H9 (cell line): ENCODE data around the gene CCDC138. TPM values are rescaled to one million over a fixed set of nuclear protein-coding genes. Genes with fewer than 3 reads are reported as not detected.

Experiments
- DNase-seq: peaks from one replicate; pipeline ENCODE4 v3.0.0-alpha.2; 2017
- H2AFZ ChIP-seq: one replicate; pipeline ENCODE4 v1.6.1; 2013; ENCODE audit warnings: mild to moderate bottlenecking, low read length, control low read depth, moderate library complexity
- H2AK5ac ChIP-seq: 2 replicates; pipeline ENCODE4 v1.6.1; 2013; ENCODE audit warnings: low read length, control low read depth, mixed read lengths; ENCODE audit not compliant: insufficient read length
- H2BK120ac ChIP-seq: one replicate; pipeline ENCODE4 v1.6.1; 2013; ENCODE audit warnings: low read depth, mild to moderate bottlenecking, low read length, control low read depth, inconsistent platforms; ENCODE audit not compliant: poor library complexity, severe bottlenecking
- H2BK12ac ChIP-seq: 2 replicates; pipeline ENCODE4 v1.6.1; 2013; ENCODE audit warnings: low read length, control low read depth, mixed read lengths, low read depth; ENCODE audit not compliant: insufficient read length
- H2BK15ac ChIP-seq: 2 replicates; pipeline ENCODE4 v1.6.1; 2013; ENCODE audit warnings: low read depth, low read length, control low read depth
- H2BK20ac ChIP-seq: one replicate; pipeline ENCODE4 v1.6.1; 2013; ENCODE audit warnings: low read depth, mild to moderate bottlenecking, low read length, control low read depth, inconsistent platforms; ENCODE audit not compliant: poor library complexity, severe bottlenecking
- H2BK5ac ChIP-seq: 2 replicates; pipeline ENCODE4 v1.6.1; 2013; ENCODE audit warnings: low read length, control low read depth, mixed read lengths; ENCODE audit not compliant: insufficient read length
- H3K14ac ChIP-seq: 2 replicates; pipeline ENCODE4 v1.6.1; 2013; ENCODE audit warnings: low read length, control low read depth; ENCODE audit not compliant: insufficient read depth
- H3K18ac ChIP-seq: 2 replicates; pipeline ENCODE4 v1.6.1; 2013; ENCODE audit warnings: low read depth, mild to moderate bottlenecking, mixed read lengths, low read length, control low read depth; ENCODE audit not compliant: insufficient read length
- H3K23ac ChIP-seq: 2 replicates; pipeline ENCODE4 v1.6.1; 2013; ENCODE audit warnings: low read length, control low read depth, mixed read lengths, low read depth; ENCODE audit not compliant: insufficient read length
- H3K23me2 ChIP-seq: 2 replicates; pipeline ENCODE4 v1.6.1; 2013; ENCODE audit warnings: low read depth, mild to moderate bottlenecking, mixed read lengths, low read length, control low read depth; ENCODE audit not compliant: insufficient read length, poor library complexity, severe bottlenecking
- H3K27ac ChIP-seq: 2 replicates; pipeline ENCODE4 v1.5.1; 2013; ENCODE audit warnings: low read length, control low read depth, mixed read lengths, low read depth; ENCODE audit not compliant: insufficient read length
- H3K27me3 ChIP-seq: 2 replicates; pipeline ENCODE4 v1.6.1; 2013; ENCODE audit warnings: low read length, control low read depth, inconsistent platforms; ENCODE audit not compliant: insufficient read depth
- H3K4ac ChIP-seq: 2 replicates; pipeline ENCODE4 v1.6.1; 2013; ENCODE audit warnings: low read depth, mild to moderate bottlenecking, control low read depth, inconsistent platforms, low read length, moderate library complexity
- H3K4me1 ChIP-seq: 2 replicates; pipeline ENCODE4 v1.6.1; 2013; ENCODE audit warnings: low read length, control low read depth, inconsistent platforms; ENCODE audit not compliant: insufficient read depth
- H3K4me2 ChIP-seq: 2 replicates; pipeline ENCODE4 v1.6.1; 2013; ENCODE audit warnings: low read length, control low read depth, mixed read lengths; ENCODE audit not compliant: insufficient read length, insufficient read depth
- H3K56ac ChIP-seq: 2 replicates; pipeline ENCODE4 v1.6.1; 2013; ENCODE audit warnings: low read depth, mild to moderate bottlenecking, mixed read lengths, low read length, control low read depth; ENCODE audit not compliant: insufficient read length
- H3K79me1 ChIP-seq: 2 replicates; pipeline ENCODE4 v1.6.1; 2013; ENCODE audit warnings: low read depth, mild to moderate bottlenecking, moderate library complexity, low read length, control low read depth, inconsistent platforms; ENCODE audit not compliant: insufficient read depth, poor library complexity, severe bottlenecking
- H3K79me2 ChIP-seq: 2 replicates; pipeline ENCODE4 v1.6.1; 2013; ENCODE audit warnings: low read length, control low read depth, inconsistent platforms; ENCODE audit not compliant: insufficient read depth
- H3K9ac ChIP-seq: 2 replicates; pipeline ENCODE4 v1.6.1; 2013; ENCODE audit warnings: low read length, control low read depth, mixed read lengths; ENCODE audit not compliant: insufficient read length; ENCODE audit errors: extremely low read depth
- H3K9me3 ChIP-seq: one replicate; pipeline ENCODE4 v1.6.1; 2013; ENCODE audit warnings: low read depth, low read length, inconsistent platforms; ENCODE audit not compliant: control insufficient read depth
- H3T11ph ChIP-seq: one replicate; pipeline ENCODE4 v1.6.1; 2013; ENCODE audit warnings: mild to moderate bottlenecking, low read length, control low read depth, inconsistent platforms
- H4K20me1 ChIP-seq: one replicate; pipeline ENCODE4 v1.6.1; 2013; ENCODE audit not compliant: control insufficient read depth, insufficient read length, insufficient read depth
- H4K5ac ChIP-seq: 2 replicates; pipeline ENCODE4 v1.6.1; 2013; ENCODE audit warnings: low read depth, mild to moderate bottlenecking, mixed read lengths, low read length, control low read depth; ENCODE audit not compliant: insufficient read length
- H4K8ac ChIP-seq: replicated peaks from 2 replicates; pipeline ENCODE4 v1.6.1; 2013; ENCODE audit warnings: low read length, control low read depth, mixed read lengths, low read depth; ENCODE audit not compliant: insufficient read length
- H4K91ac ChIP-seq: 2 replicates; pipeline ENCODE4 v1.6.1; 2013; ENCODE audit warnings: low read depth, mild to moderate bottlenecking, moderate library complexity, mixed read lengths, low read length, control low read depth; ENCODE audit not compliant: insufficient read length
- H3K27ac Mint-ChIP-seq, 3 experiments: 2 replicates in 2 of 3; 3 replicates in 1 of 3; pipeline ENCODE4 v1.8.0; 2020 to 2021; ENCODE audit warnings: mixed read lengths in 3 of 3, mild to moderate bottlenecking in 1 of 3, moderate library complexity in 1 of 3
- H3K27me3 Mint-ChIP-seq: 2 replicates; pipeline ENCODE4 v1.8.0; 2021; ENCODE audit warnings: low read depth, mild to moderate bottlenecking, moderate library complexity, mixed read lengths
- H3K36me3 Mint-ChIP-seq, 3 experiments: 2 replicates in 2 of 3; 3 replicates in 1 of 3; pipeline ENCODE4 v1.8.0; 2020 to 2021; ENCODE audit warnings: low read depth in 3 of 3, mixed read lengths in 3 of 3; ENCODE audit not compliant: insufficient read depth in 1 of 3
- H3K4me1 Mint-ChIP-seq, 2 experiments: 2 replicates each; pipeline ENCODE4 v1.8.0; 2020; ENCODE audit warnings: mixed read lengths in 2 of 2
- H3K4me3 Mint-ChIP-seq, 2 experiments: 2 replicates in 1 of 2; 3 replicates in 1 of 2; pipeline ENCODE4 v1.8.0; 2020 to 2021; ENCODE audit warnings: mild to moderate bottlenecking in 2 of 2, mixed read lengths in 2 of 2, moderate library complexity in 1 of 2
- H3K9me3 Mint-ChIP-seq, 2 experiments: 2 replicates in 1 of 2; 3 replicates in 1 of 2; pipeline ENCODE4 v1.8.0; 2020; ENCODE audit warnings: mild to moderate bottlenecking in 2 of 2, mixed read lengths in 2 of 2, moderate library complexity in 1 of 2
- WGBS: extraction: QIAGEN DNeasy Blood & Tissue Kit; methylation state at CpG from one replicate; pipeline ENCODE4 v1.1.7; 2013; ENCODE audit warnings: missing lambda C conversion rate, low lambda C conversion rate, mixed read lengths; ENCODE audit not compliant: insufficient read length; ENCODE audit errors: extremely low coverage; 5-methylcytosine and 5-hydroxymethylcytosine counted together
- total RNA-seq: library from RNA; stranded (reverse); gene quantifications from 2 replicates; pipeline ENCODE4 v1.2.1, GENCODE V29; 2021
- TF ChIP-seq, protein P1 (sequence below): fragments of 200-600 bp; sonication (generic); conservative IDR thresholded peaks from 3 replicates; pipeline ENCODE4 v1.8.0; 2021; ENCODE audit warnings: antibody characterized with exemption, mild to moderate bottlenecking

The CCDC138 gene
- total RNA-seq, 1 experiment from 2014 or later = 32.7 TPM

DNA sequence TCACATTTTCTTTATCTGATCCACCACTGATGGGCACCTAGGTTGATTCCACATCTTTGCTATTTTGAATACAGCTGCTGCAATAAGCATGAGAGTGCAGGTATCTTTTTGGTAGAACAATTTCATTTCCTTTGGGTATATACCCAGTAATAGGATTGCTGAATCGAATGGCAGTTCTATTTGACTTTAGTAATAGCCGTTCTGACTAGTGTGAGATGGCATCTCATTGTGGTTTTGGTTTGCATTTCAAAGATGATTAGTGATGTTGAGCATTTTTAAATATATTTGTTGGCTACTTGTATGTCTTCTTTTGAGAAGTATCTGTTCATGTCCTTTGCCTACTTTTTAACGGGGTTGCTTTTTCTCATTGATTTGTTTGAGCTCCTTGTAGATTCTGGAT, 72.3 kb downstream of the CCDC138 start:
- H3K27ac Mint-ChIP-seq = no peak overlapping the region; a peak in 1 of 7 replicates
- H3K4me3 Mint-ChIP-seq = no peak overlapping the region
- Histone ChIP-seq H3K4me2 (no peak overlapping the region), H3T11ph (no peak overlapping the region), H2AK5ac (no peak overlapping the region), H4K8ac (no peak overlapping the region), H3K27me3 (no peaks in the 10 kb centered on the region), H4K91ac (no peak overlapping the region), H3K4ac (no peak overlapping the region), H2BK12ac (no peak overlapping the region), H3K56ac (no peak overlapping the region), H2AFZ (no peak overlapping the region), H2BK20ac (no peak overlapping the region), H3K18ac (no peak overlapping the region), H3K79me1 (no peaks in the 10 kb centered on the region), H3K14ac (no peak overlapping the region), H3K23me2 (no peaks in the 10 kb centered on the region), H3K27ac (no peak overlapping the region), H4K20me1 (no peaks in the 10 kb centered on the region), H4K5ac (no peak overlapping the region), H3K79me2 (no peaks in the 10 kb centered on the region), H3K9ac (no peak overlapping the region), H3K23ac (no peak overlapping the region), H2BK5ac (no peak overlapping the region), H2BK120ac (no peak overlapping the region), H3K4me1 (no peaks in the 10 kb centered on the region), H3K9me3 (no peaks in the 10 kb centered on the region), H2BK15ac (no peak overlapping the region)
- peaks cover 9 to 29% (median 20%) of the 10 kb centered on the region in 3 experiments for H3K36me3 Mint-ChIP-seq
- TF ChIP-seq, protein P1, sequence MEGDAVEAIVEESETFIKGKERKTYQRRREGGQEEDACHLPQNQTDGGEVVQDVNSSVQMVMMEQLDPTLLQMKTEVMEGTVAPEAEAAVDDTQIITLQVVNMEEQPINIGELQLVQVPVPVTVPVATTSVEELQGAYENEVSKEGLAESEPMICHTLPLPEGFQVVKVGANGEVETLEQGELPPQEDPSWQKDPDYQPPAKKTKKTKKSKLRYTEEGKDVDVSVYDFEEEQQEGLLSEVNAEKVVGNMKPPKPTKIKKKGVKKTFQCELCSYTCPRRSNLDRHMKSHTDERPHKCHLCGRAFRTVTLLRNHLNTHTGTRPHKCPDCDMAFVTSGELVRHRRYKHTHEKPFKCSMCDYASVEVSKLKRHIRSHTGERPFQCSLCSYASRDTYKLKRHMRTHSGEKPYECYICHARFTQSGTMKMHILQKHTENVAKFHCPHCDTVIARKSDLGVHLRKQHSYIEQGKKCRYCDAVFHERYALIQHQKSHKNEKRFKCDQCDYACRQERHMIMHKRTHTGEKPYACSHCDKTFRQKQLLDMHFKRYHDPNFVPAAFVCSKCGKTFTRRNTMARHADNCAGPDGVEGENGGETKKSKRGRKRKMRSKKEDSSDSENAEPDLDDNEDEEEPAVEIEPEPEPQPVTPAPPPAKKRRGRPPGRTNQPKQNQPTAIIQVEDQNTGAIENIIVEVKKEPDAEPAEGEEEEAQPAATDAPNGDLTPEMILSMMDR = no peak
- WGBS = no CpG with 5 or more reads among the region's 3 CpGs
- DNase-seq = no peak
- H3K9me3 Mint-ChIP-seq = no peaks in the 10 kb centered on the region
- no peaks in the 10 kb centered on the region for H3K4me1 Mint-ChIP-seq
- no peaks in the 10 kb centered on the region for H3K27me3 Mint-ChIP-seq
